Testis (tissue), 5 donors: ENCODE measurements around the gene HSD3B2. TPM values are rescaled to one million over a fixed set of nuclear protein-coding genes. Genes with fewer than 3 reads are reported as not detected.

Source experiments
- DNase-seq: peaks from one replicate; pipeline ENCODE4 v3.0.0-alpha.2; 2019
- H3K27ac ChIP-seq, 2 donors: fragments of 200-600 bp; sonication (generic); one replicate each; pipeline ENCODE4 v1.5.1; 2019
- H3K27me3 ChIP-seq: fragments of 200-600 bp; sonication (generic); one replicate; pipeline ENCODE4 v1.5.1; 2019
- H3K36me3 ChIP-seq: fragments of 200-600 bp; sonication (generic); one replicate; pipeline ENCODE4 v1.5.1; 2017; ENCODE audit warnings: low read depth; ENCODE audit errors: missing control alignments
- H3K4me1 ChIP-seq: fragments of 200-600 bp; sonication (generic); one replicate; pipeline ENCODE4 v1.5.1; 2019
- H3K4me3 ChIP-seq, 2 donors: fragments of 200-600 bp; sonication (generic); one replicate each; pipeline ENCODE4 v1.5.1; 2017 to 2019
- H3K9me3 ChIP-seq: fragments of 200-600 bp; sonication (generic); one replicate; pipeline ENCODE4 v1.5.1; 2017
- CTCF ChIP-seq, 3 experiments: fragments of 450-650 bp in 2 of 3; fragments of 200-600 bp in 1 of 3; sonication (generic) in 1 of 3; IDR thresholded peaks; one replicate each; pipeline ENCODE4 v1.5.1; 2016 to 2019; ENCODE audit warnings: antibody characterized with exemption in 3 of 3, mild to moderate bottlenecking in 2 of 3, moderate library complexity in 1 of 3
- POLR2A ChIP-seq: fragments of 450-650 bp; IDR thresholded peaks from one replicate; pipeline ENCODE4 v1.6.1; 2017; ENCODE audit warnings: antibody characterized with exemption, mild to moderate bottlenecking, moderate library complexity
- WGBS, 2 donors: methylation state at CpG; one replicate each; pipeline ENCODE4 v1.1.5; 2018; 5-methylcytosine and 5-hydroxymethylcytosine counted together
- intact Hi-C: fragments of 100-400 bp; cut with DNase I; formaldehyde crosslinking; loops from one replicate; pipeline ENCODE4 v1.15.1; 2023; ENCODE audit warnings: low total_unique reads
- long read RNA-seq, 2 donors: transcript quantifications; one replicate each; lab custom pipeline, GENCODE V29; 2026
- polyA plus RNA-seq: library from polyadenylated mRNA; stranded (reverse); fragments of 350-450 nt; fragmentation: Illumina TruSeq; extraction: RNeasy Lipid Tissue Mini Kit (QIAGEN cat#74804); gene quantifications from one replicate; pipeline ENCODE4 v1.2.3, GENCODE V29; 2014; ENCODE audit warnings: low read depth, low replicate concordance; ENCODE audit not compliant: insufficient read depth
- total RNA-seq, 2 donors: library from RNA; depleted of rRNA; stranded (reverse); fragments of >200 nt; gene quantifications; one replicate each; pipeline ENCODE4 v1.2.3, GENCODE V29; 2016

Gene HSD3B2
- total RNA-seq, result under 1 TPM; 0.19 to 0.63 TPM
- polyA plus RNA-seq, result 3.1 TPM
- long read RNA-seq, donor 1, transcript HSD3B2-201 (4 exons, 1,741 nt), result major isoform, 22 of 25 reads
- long read RNA-seq, donor 1, partial matches to known transcripts, result 0 of 25 reads
- long read RNA-seq, donor 1, other reads (novel, unspliced or antisense), result 0 of 25 reads
- long read RNA-seq, donor 2, transcript HSD3B2-201 (4 exons, 1,741 nt), result major isoform, 17 of 19 reads
- long read RNA-seq, donor 2, partial matches to known transcripts, result 0 of 19 reads
- long read RNA-seq, donor 2, other reads (novel, unspliced or antisense), result 0 of 19 reads

- Histone ChIP-seq H3K4me1 (peaks cover 7% of the 10 kb centered on the region), H3K27me3 (no peaks in the 10 kb centered on the region), H3K27ac (no peak within 1 kb of the TSS), H3K9me3 (no peaks in the 10 kb centered on the region), H3K36me3 (no peaks in the 10 kb centered on the region), H3K4me3 (no peak within 1 kb of the TSS)
- 41 to 43% methylated on average over 2 of the region's 2 CpGs for WGBS, 2 donors
- TF ChIP-seq CTCF (IDR thresholded peaks at IDR 0.05), result no peak
- no peak for TF ChIP-seq POLR2A
- DNase-seq, result no peak
- intact Hi-C loops, result no loop called here
Measured at GRCh38 chr1:119414950-119415349, at the start of gene HSD3B2. Gene HSD3B2, plus strand, starts transcription at chr1:119415150. Its CDS starts 270 bp downstream, at chr1:119415420.

DNA sequence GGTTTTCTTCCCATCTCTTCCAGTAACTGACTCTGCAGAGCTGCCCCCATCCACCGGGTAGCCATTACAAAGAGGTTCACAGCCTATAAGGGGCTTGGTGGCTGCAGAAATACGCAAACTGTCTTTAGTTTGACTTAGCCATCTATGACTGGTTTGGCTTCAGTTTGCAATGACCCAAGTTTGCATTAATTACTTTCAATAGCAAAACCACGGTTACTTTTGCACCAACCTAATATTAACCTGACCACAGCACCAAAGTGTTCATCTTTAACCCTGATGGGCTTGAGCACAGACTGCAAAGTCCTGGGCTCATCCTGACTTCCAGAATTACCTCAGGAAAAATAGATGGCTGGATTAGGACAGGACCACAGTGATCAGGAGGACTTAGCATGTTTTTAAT is 48.5 kb upstream of the HSD3B2 start:
- Histone ChIP-seq H3K4me1 (no peaks in the 10 kb centered on the region), H3K27me3 (no peaks in the 10 kb centered on the region), H3K9me3 (no peaks in the 10 kb centered on the region), H3K4me3 (no peak overlapping the region), H3K36me3 (no peaks in the 10 kb centered on the region), H3K27ac (no peak overlapping the region)
- intact Hi-C loops, result loop anchor here (10.0 kb wide), 1 partner anchor 72 kb away; no protein-coding TSS in a partner anchor
- DNase-seq, result no peak
- WGBS, 2 donors, result 90 to 92% methylated on average over 3 of the region's 3 CpGs
- TF ChIP-seq CTCF (IDR thresholded peaks at IDR 0.05) (no peak), POLR2A (no peak)

GRCh38 chr1:119367432-119368124 is 47.4 kb upstream of the HSD3B2 start:
- H3K4me1 ChIP-seq, result no peaks in the 10 kb centered on the region
- WGBS, 2 donors, result 67 to 71% methylated on average over 13 of the region's 13 CpGs
- H3K27ac ChIP-seq, result no peak overlapping the region
- H3K36me3 ChIP-seq, result no peaks in the 10 kb centered on the region
- H3K9me3 ChIP-seq, result no peaks in the 10 kb centered on the region
- intact Hi-C loops, result loop anchor here (10.0 kb wide), 1 partner anchor 73 kb away; no protein-coding TSS in a partner anchor
- peak; percentile 82 to 88 (median 87) for TF ChIP-seq CTCF (IDR thresholded peaks at IDR 0.05)
- no peak for TF ChIP-seq POLR2A
- no peak for DNase-seq
- H3K27me3 ChIP-seq, result no peaks in the 10 kb centered on the region
- H3K4me3 ChIP-seq, result no peak overlapping the region

DNA sequence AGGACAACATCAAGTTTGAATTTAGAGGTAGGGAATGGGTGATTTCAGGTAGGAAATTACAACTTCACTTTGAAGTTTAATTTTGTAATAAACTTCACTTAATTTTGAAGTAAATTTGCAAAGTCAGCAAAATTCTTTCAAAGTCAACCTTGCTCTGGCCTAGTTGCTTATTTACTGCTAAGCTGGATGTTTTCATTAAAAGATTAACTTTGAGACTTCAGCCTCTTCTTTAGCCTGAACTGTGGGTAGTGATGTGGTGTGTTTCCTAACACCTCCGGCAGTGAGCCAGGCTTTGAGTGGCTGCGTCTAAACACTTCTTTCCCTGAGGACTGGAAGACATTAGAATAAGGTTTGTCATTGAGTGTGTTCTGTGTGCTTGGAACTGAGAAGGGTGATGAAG is 46.4 kb upstream of the HSD3B2 start, which contains the start of gene HAO2:
Gene HAO2 (plus strand): TSS at position 232 of the 400 bp plus-strand sequence. CDS start 12,301 bp downstream, outside the sequence.
- no peak for DNase-seq
- no peak within 1 kb of the TSS for H3K4me3 ChIP-seq
- no peaks in the 10 kb centered on the region for H3K27me3 ChIP-seq
- TF ChIP-seq CTCF (IDR thresholded peaks at IDR 0.05) (no peak), POLR2A (no peak)
- no peaks in the 10 kb centered on the region for H3K4me1 ChIP-seq
- 79 to 83% methylated on average over 2 of the region's 2 CpGs for WGBS, 2 donors
- intact Hi-C loops, result loop anchor here (10.0 kb wide), 1 partner anchor 74 kb away; no protein-coding TSS in a partner anchor
- no peaks in the 10 kb centered on the region for H3K36me3 ChIP-seq
- H3K9me3 ChIP-seq, result no peaks in the 10 kb centered on the region
- no peak within 1 kb of the TSS for H3K27ac ChIP-seq
